ENCODE measurements around the gene LUC7L3. TPM values are rescaled to one million over a fixed set of nuclear protein-coding genes. Genes with fewer than 3 reads are reported as not detected.
"Not testable (repeated sequence)": the region's sequence is repeated elsewhere in the genome, so short reads cannot be mapped to it uniquely, and the experiment has no call there.

Gene LUC7L3
- total RNA-seq, 2 donors from 2014 or later = 71.2 to 85.6 TPM

- TF ChIP-seq CTCF (IDR thresholded peaks at IDR 0.05) (no peak), POLR2A (IDR thresholded peaks at IDR 0.05) (no peak)
- Histone ChIP-seq H3K4me1 (peaks cover 22% of the 10 kb centered on the region), H3K36me3 (replicated peaks in 1 of 2; ENCODE audit: insufficient read depth in 1 of 2, low read depth in 2 of 2) (no peaks in the 10 kb centered on the region), H3K9me3 (no peaks in the 10 kb centered on the region), H3K27ac (no peak overlapping the region), H3K4me3 (no peak overlapping the region), H3K27me3 (no peaks in the 10 kb centered on the region)
- no peak for DNase-seq
- ATAC-seq = no peak
- WGBS, 2 donors = 78 to 85% methylated on average over 6 of the region's 6 CpGs
- intact Hi-C loops (cut with DNase I) = no loop called here
Measured at GRCh38 chr17:50803676-50804075, 84.3 kb downstream of the LUC7L3 start.

- H3K9me3 ChIP-seq; intact Hi-C loops (cut with DNase I); ATAC-seq; H3K27me3 ChIP-seq; H3K36me3 ChIP-seq (replicated peaks in 1 of 2; ENCODE audit: insufficient read depth in 1 of 2, low read depth in 2 of 2); H3K4me3 ChIP-seq; DNase-seq: not testable (repeated sequence)
- Histone ChIP-seq H3K27ac (peak overlapping the region; percentile 32 to 64 (median 55)), H3K4me1 (peaks cover 26% of the 10 kb centered on the region)
- 81 to 89% methylated on average over 13 of the region's 13 CpGs for WGBS, 2 donors
Measured at GRCh38 chr17:50804749-50805475, 85.5 kb downstream of the LUC7L3 start.

- Histone ChIP-seq H3K27me3 (no peaks in the 10 kb centered on the region), H3K4me3 (no peak overlapping the region), H3K9me3 (no peaks in the 10 kb centered on the region), H3K4me1 (peaks cover 26% of the 10 kb centered on the region), H3K36me3 (replicated peaks in 1 of 2; ENCODE audit: insufficient read depth in 1 of 2, low read depth in 2 of 2) (no peaks in the 10 kb centered on the region), H3K27ac (peak overlapping the region; percentile 32 to 64 (median 55))
- ATAC-seq (peak; percentile 90), DNase-seq (peak; percentile 73 to 90 (median 88))
- TF ChIP-seq CTCF (IDR thresholded peaks at IDR 0.05) (peak in 1 of 7 experiments; percentile 1), POLR2A (IDR thresholded peaks at IDR 0.05) (no peak)
- intact Hi-C loops (cut with DNase I) = no loop called here
- 33 to 50% methylated on average over 1 to 6 of the region's 6 CpGs for WGBS, 2 donors
Measured at GRCh38 chr17:50805486-50805885, 86.1 kb downstream of the LUC7L3 start.

Small RNA genes lying within 50 kb of the gene (microRNA-seq; reads per million reads assigned to microRNA genes)
- 0 reads per million in 2 donors for gene MIR8059 (ENCODE audit: borderline number of aligned reads in 2 of 2, borderline replicate concordance in 2 of 2)

Small RNA genes lying within 50 kb of the gene (small RNA-seq; reads per million reads assigned to genes)
- not detected for gene AC005921.1
- not detected for gene MIR8059
- gene RF00019 = not detected

Other genes starting within 250 kb of the LUC7L3 start
- gene RSAD1, start 240.7 kb upstream of the LUC7L3 start, total RNA-seq = 10 to 100 TPM; 39.2 to 44.5 TPM
- under 1 TPM in 1 of 2 donors, not detected in 1; 0.33 TPM for gene MYCBPAP, start 211.2 kb upstream of the LUC7L3 start, total RNA-seq
- 10 to 100 TPM; 11.9 to 20.1 TPM for gene EPN3, start 186.9 kb upstream of the LUC7L3 start, total RNA-seq
- 10 to 100 TPM; 65.6 to 75.2 TPM for gene SPATA20, start 172.4 kb upstream of the LUC7L3 start, total RNA-seq
- gene CACNA1G, start 158.9 kb upstream of the LUC7L3 start, total RNA-seq = under 1 TPM; 0.26 to 0.33 TPM
- 100 to 1,000 TPM; 130 to 163 TPM for gene ABCC3, start 84.7 kb upstream of the LUC7L3 start, total RNA-seq
- 10 to 100 TPM; 21.3 to 27.0 TPM for gene ANKRD40, start 11.7 kb upstream of the LUC7L3 start, total RNA-seq
- 1 to 10 TPM in 1 of 2 donors, not detected in 1; 1.6 TPM for gene ANKRD40CL, start 47.9 kb downstream of the LUC7L3 start, total RNA-seq
- gene WFIKKN2, start 116.0 kb downstream of the LUC7L3 start, total RNA-seq = under 1 TPM; 0.26 to 0.66 TPM
- 10 to 100 TPM; 36.8 to 46.1 TPM for gene TOB1, start 146.8 kb downstream of the LUC7L3 start, total RNA-seq

All from body of pancreas (tissue), 4 donors.